GM12874 (cell line): Measurements from ENCODE around the gene HHATL.

Experiments used
- CTCF ChIP-seq: IDR thresholded peaks from 2 replicates; pipeline ENCODE4 v1.5.1; 2011; ENCODE audit warnings: low read depth, mild to moderate bottlenecking, control low read depth, low read length, moderate library complexity; ENCODE audit not compliant: insufficient read depth

Gene HHATL

GRCh38 chr3:42732829-42733459 lies 30.3 kb upstream of the HHATL start:
- TF ChIP-seq CTCF: 0 out of 2 replicates have a peak, but pooled peaks have one; percentile 2

- no peak for TF ChIP-seq CTCF
Observed at GRCh38 chr3:42732196-42732828, 29.7 kb upstream of the HHATL start.

- TF ChIP-seq CTCF: no peak
Observed at GRCh38 chr3:42731476-42732195, 29.0 kb upstream of the HHATL start.

- TF ChIP-seq CTCF: no peak
Observed at GRCh38 chr3:42730706-42731420, 28.3 kb upstream of the HHATL start.

- no peak for TF ChIP-seq CTCF
Observed at GRCh38 chr3:42730294-42730693, 27.7 kb upstream of the HHATL start.

GRCh38 chr3:42729404-42730145 lies 27.0 kb upstream of the HHATL start:
- no peak for TF ChIP-seq CTCF
